NCI-H345 (cell line): Measurements from ENCODE around the gene COMT.

Source experiments
- DNase-seq: peaks from one replicate; lab custom pipeline; 2025; lab: John Stamatoyannopoulos, UW

COMT gene

GRCh38 chr22:19958083-19959042 lies 16.8 kb downstream of the COMT start:
- no peak for DNase-seq

- no peak for DNase-seq
Observed at GRCh38 chr22:19959043-19959586, 17.5 kb downstream of the COMT start.

- DNase-seq, result no peak
Observed at GRCh38 chr22:19959587-19960490, 18.3 kb downstream of the COMT start.

- no peak for DNase-seq
Observed at GRCh38 chr22:19960491-19961200, 19.1 kb downstream of the COMT start.

GRCh38 chr22:19961201-19961580 lies 19.6 kb downstream of the COMT start:
- DNase-seq, result no peak

GRCh38 chr22:19961868-19962245 lies 20.3 kb downstream of the COMT start:
- no peak for DNase-seq

- DNase-seq, result peak; percentile 79
Observed at GRCh38 chr22:19962246-19962908, 20.8 kb downstream of the COMT start.

GRCh38 chr22:19962909-19963806 lies 21.6 kb downstream of the COMT start:
- peak; percentile 24 for DNase-seq

- DNase-seq, result no peak
Observed at GRCh38 chr22:19963863-19964642, 22.5 kb downstream of the COMT start.

- no peak for DNase-seq
Observed at GRCh38 chr22:19964701-19965386, 23.3 kb downstream of the COMT start.

- DNase-seq, result peak; percentile 37
Observed at GRCh38 chr22:19965771-19966709, 24.5 kb downstream of the COMT start.

GRCh38 chr22:19966908-19967750 lies 25.6 kb downstream of the COMT start:
- no peak for DNase-seq

- DNase-seq, result no peak
Observed at GRCh38 chr22:19967850-19968449, 26.4 kb downstream of the COMT start.

- DNase-seq, result no peak
Observed at GRCh38 chr22:19968450-19968891, 26.9 kb downstream of the COMT start.

GRCh38 chr22:19969141-19969928 lies 27.8 kb downstream of the COMT start:
- DNase-seq, result no peak
